GM23338 (cell line): ENCODE data around the gene PTGFR. TPM values are rescaled to one million over a fixed set of nuclear protein-coding genes. Genes with fewer than 3 reads are reported as not detected.

Experiments used
- ATAC-seq: fragments of 200-7000 bp; cut with Tn5 transposase; 3 replicates; pipeline ENCODE4 v1.9.1; 2020
- DNase-seq: peaks from one replicate; pipeline ENCODE4 v3.0.0-alpha.2; 2015; ENCODE audit warnings: low spot score
- H2AFZ ChIP-seq: fragments of 200-600 bp; sonication (generic); 2 replicates; pipeline ENCODE4 v1.8.0; 2016; ENCODE audit warnings: antibody characterized with exemption, mild to moderate bottlenecking, moderate library complexity
- H3F3A ChIP-seq: fragments of 200-600 bp; sonication (generic); replicated peaks from 2 replicates; pipeline ENCODE4 v1.8.0; 2017; ENCODE audit warnings: antibody characterized with exemption, mixed run types, low read depth
- H3K27ac ChIP-seq: fragments of 200-600 bp; sonication (generic); 2 replicates; pipeline ENCODE4 v1.6.1; 2016; ENCODE audit warnings: low read depth
- H3K27me3 ChIP-seq: fragments of 200-600 bp; sonication (generic); 2 replicates; pipeline ENCODE4 v1.8.0; 2016; ENCODE audit warnings: mild to moderate bottlenecking, mixed run types, moderate library complexity; ENCODE audit not compliant: insufficient read depth
- H3K36me3 ChIP-seq: fragments of 200-600 bp; sonication (generic); 2 replicates; pipeline ENCODE4 v1.8.0; 2016; ENCODE audit warnings: mild to moderate bottlenecking; ENCODE audit not compliant: insufficient read depth
- H3K4me1 ChIP-seq: fragments of 200-600 bp; sonication (generic); 2 replicates; pipeline ENCODE4 v1.8.0; 2016; ENCODE audit warnings: mild to moderate bottlenecking, moderate library complexity; ENCODE audit not compliant: insufficient read depth
- H3K4me2 ChIP-seq: fragments of 200-600 bp; sonication (generic); 2 replicates; pipeline ENCODE4 v1.7.1; 2017; ENCODE audit warnings: mixed run types
- H3K4me3 ChIP-seq: fragments of 200-600 bp; sonication (generic); 2 replicates; pipeline ENCODE4 v1.6.1; 2016; ENCODE audit warnings: mixed run types
- H3K79me2 ChIP-seq: fragments of 200-600 bp; sonication (generic); replicated peaks from 2 replicates; pipeline ENCODE4 v1.8.0; 2017; ENCODE audit warnings: mild to moderate bottlenecking; ENCODE audit not compliant: insufficient read depth
- H3K9me2 ChIP-seq: fragments of 200-600 bp; sonication (generic); 2 replicates; pipeline ENCODE4 v1.8.0; 2017; ENCODE audit not compliant: insufficient read depth
- H4K20me1 ChIP-seq: fragments of 200-600 bp; sonication (generic); replicated peaks from 2 replicates; pipeline ENCODE4 v1.8.0; 2017; ENCODE audit warnings: mild to moderate bottlenecking; ENCODE audit not compliant: insufficient read depth
- H3K27ac Mint-ChIP-seq: 2 replicates; pipeline ENCODE4 v1.8.0; 2020; ENCODE audit warnings: inconsistent platforms, mild to moderate bottlenecking, moderate library complexity, mixed read lengths
- H3K27me3 Mint-ChIP-seq: 3 replicates; pipeline ENCODE4 v1.8.0; 2022; ENCODE audit warnings: low read depth, mild to moderate bottlenecking, moderate library complexity, mixed read lengths, inconsistent platforms; ENCODE audit not compliant: insufficient read depth, poor library complexity
- H3K36me3 Mint-ChIP-seq: 3 replicates; pipeline ENCODE4 v1.8.0; 2021; ENCODE audit warnings: low read depth, mild to moderate bottlenecking, inconsistent platforms, moderate library complexity, mixed read lengths
- H3K4me1 Mint-ChIP-seq: 3 replicates; pipeline ENCODE4 v1.8.0; 2020; ENCODE audit warnings: mild to moderate bottlenecking, inconsistent platforms, mixed read lengths
- H3K4me3 Mint-ChIP-seq: 3 replicates; pipeline ENCODE4 v1.8.0; 2021; ENCODE audit warnings: moderate library complexity, mild to moderate bottlenecking, inconsistent platforms, mixed read lengths
- H3K9me3 Mint-ChIP-seq: 3 replicates; pipeline ENCODE4 v1.8.0; 2020; ENCODE audit warnings: moderate library complexity, mild to moderate bottlenecking, inconsistent platforms, mixed read lengths
- CREB1 ChIP-seq: fragments of 250-450 bp; sonication (Bioruptor Pico); IDR thresholded peaks from 2 replicates; pipeline ENCODE4 v1.5.0; 2020; ENCODE audit warnings: low read depth, mild to moderate bottlenecking, moderate library complexity
- EZH2 ChIP-seq: fragments of 200-600 bp; sonication (generic); IDR thresholded peaks from one replicate; pipeline ENCODE4 v1.8.0; 2017; ENCODE audit warnings: antibody characterized with exemption, mild to moderate bottlenecking, low read depth; ENCODE audit not compliant: unreplicated experiment
- EZH2phosphoT487 ChIP-seq: fragments of 200-600 bp; sonication (generic); IDR thresholded peaks from one replicate; pipeline ENCODE4 v1.8.1; 2018; ENCODE audit warnings: antibody characterized with exemption; ENCODE audit not compliant: unreplicated experiment
- NANOG ChIP-seq: IDR thresholded peaks from 2 replicates; pipeline ENCODE4 v1.6.1; 2016; ENCODE audit warnings: antibody characterized with exemption, borderline replicate concordance
- STAT1 ChIP-seq: IDR thresholded peaks from one replicate; pipeline ENCODE4 v1.6.1; 2016; ENCODE audit warnings: antibody characterized with exemption; ENCODE audit not compliant: unreplicated experiment
- ZNF114 ChIP-seq: fragments of 250-450 bp; sonication (Bioruptor Pico); IDR thresholded peaks from 2 replicates; pipeline ENCODE4 v1.5.0; 2020; ENCODE audit warnings: mild to moderate bottlenecking, moderate library complexity
- ZNF331 ChIP-seq: fragments of 250-450 bp; sonication (Bioruptor Pico); IDR thresholded peaks from 2 replicates; pipeline ENCODE4 v1.5.0; 2020; ENCODE audit warnings: low read depth, mild to moderate bottlenecking, moderate library complexity
- polyA plus RNA-seq: library from polyadenylated mRNA; unstranded; fragments of >200 nt; fragmentation: Nextera tagmentation; extraction: Ambion mirVana; gene quantifications from 2 replicates; pipeline ENCODE4 v1.2.1, GENCODE V29; 2016
- total RNA-seq: library from RNA; depleted of rRNA; stranded (reverse); fragments of >200 nt; shearing (Covaris generic); gene quantifications from 2 replicates; pipeline ENCODE4 v1.2.3, GENCODE V29; 2014
- TF ChIP-seq, protein P1 (sequence below): IDR thresholded peaks from one replicate; pipeline ENCODE4 v1.6.1; 2018; ENCODE audit warnings: antibody characterized with exemption; ENCODE audit not compliant: unreplicated experiment
- TF ChIP-seq, protein P2 (sequence below): fragments of 250-450 bp; sonication (Bioruptor Pico); IDR thresholded peaks from 2 replicates; pipeline ENCODE4 v1.5.0; 2020; ENCODE audit warnings: mild to moderate bottlenecking, moderate library complexity

The PTGFR gene
- total and polyA plus RNA-seq, 2 experiments from 2014 or later, result 0.24 TPM; not detected in 1

DNA sequence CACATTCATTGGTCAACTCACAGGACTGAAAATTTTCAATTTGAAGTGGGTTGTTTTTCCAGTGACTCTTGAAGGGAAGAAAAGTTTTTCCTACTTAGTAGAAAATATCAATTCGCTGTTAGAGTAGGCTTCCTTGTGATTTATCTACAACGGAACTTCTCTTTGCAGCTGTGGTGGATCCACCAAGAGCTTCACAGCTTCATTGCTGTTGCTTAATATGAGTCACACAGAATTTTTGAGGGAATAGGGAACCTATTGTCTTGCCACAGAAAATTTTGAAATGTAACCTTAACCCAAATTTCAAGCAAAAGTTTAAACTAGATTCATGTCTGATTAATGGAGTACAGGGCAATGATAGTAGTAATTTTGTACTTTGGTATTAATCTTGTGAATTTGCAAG is 71.1 kb downstream of the PTGFR start (continued):
- TF ChIP-seq, protein P1, sequence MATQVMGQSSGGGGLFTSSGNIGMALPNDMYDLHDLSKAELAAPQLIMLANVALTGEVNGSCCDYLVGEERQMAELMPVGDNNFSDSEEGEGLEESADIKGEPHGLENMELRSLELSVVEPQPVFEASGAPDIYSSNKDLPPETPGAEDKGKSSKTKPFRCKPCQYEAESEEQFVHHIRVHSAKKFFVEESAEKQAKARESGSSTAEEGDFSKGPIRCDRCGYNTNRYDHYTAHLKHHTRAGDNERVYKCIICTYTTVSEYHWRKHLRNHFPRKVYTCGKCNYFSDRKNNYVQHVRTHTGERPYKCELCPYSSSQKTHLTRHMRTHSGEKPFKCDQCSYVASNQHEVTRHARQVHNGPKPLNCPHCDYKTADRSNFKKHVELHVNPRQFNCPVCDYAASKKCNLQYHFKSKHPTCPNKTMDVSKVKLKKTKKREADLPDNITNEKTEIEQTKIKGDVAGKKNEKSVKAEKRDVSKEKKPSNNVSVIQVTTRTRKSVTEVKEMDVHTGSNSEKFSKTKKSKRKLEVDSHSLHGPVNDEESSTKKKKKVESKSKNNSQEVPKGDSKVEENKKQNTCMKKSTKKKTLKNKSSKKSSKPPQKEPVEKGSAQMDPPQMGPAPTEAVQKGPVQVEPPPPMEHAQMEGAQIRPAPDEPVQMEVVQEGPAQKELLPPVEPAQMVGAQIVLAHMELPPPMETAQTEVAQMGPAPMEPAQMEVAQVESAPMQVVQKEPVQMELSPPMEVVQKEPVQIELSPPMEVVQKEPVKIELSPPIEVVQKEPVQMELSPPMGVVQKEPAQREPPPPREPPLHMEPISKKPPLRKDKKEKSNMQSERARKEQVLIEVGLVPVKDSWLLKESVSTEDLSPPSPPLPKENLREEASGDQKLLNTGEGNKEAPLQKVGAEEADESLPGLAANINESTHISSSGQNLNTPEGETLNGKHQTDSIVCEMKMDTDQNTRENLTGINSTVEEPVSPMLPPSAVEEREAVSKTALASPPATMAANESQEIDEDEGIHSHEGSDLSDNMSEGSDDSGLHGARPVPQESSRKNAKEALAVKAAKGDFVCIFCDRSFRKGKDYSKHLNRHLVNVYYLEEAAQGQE, result no peak
- TF ChIP-seq STAT1 (no peak), ZNF331 (CRISPR knock-in tag) (no peak), CREB1 (CRISPR knock-in tag) (no peak), EZH2phosphoT487 (no peak)

DNA sequence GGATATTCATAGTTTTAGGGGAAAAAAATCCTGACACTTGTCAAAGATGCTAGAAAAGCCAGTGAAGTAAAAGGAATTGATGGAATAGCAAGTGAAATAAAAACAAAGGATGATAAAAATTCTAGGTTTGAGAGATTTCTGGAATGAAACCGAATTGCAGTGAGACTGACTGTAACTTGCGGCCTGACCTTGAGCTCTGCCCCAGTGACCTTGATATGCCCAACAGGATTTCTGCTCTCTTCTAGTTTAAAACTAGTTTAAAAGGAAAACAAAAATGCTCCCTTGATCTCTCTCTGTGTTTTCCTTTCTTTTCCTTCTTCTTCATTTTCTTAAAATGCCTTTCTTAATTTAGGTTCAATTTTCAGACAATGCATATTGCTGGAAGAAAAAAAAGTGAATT is 74.6 kb downstream of the PTGFR start:
- ATAC-seq (no peak), DNase-seq (no peak)
- Histone ChIP-seq H4K20me1 (no peaks in the 10 kb centered on the region), H3K27ac (no peak overlapping the region), H3K27me3 (no peaks in the 10 kb centered on the region), H3K9me2 (0 out of 2 replicates have a peak, but pooled peaks cover 6% of the 10 kb centered on the region), H3K79me2 (no peaks in the 10 kb centered on the region), H3F3A (no peaks in the 10 kb centered on the region), H3K4me3 (no peak overlapping the region), H2AFZ (no peak overlapping the region), H3K36me3 (no peaks in the 10 kb centered on the region), H3K4me2 (no peak overlapping the region), H3K4me1 (no peaks in the 10 kb centered on the region)
- Mint-ChIP-seq H3K36me3 (no peaks in the 10 kb centered on the region), H3K4me3 (no peak overlapping the region), H3K9me3 (no peaks in the 10 kb centered on the region; the same call in 2 of the 3 replicates), H3K27ac (no peak overlapping the region), H3K27me3 (no peaks in the 10 kb centered on the region), H3K4me1 (no peaks in the 10 kb centered on the region)
- TF ChIP-seq ZNF114 (CRISPR knock-in tag), result no peak
- TF ChIP-seq, protein P2, sequence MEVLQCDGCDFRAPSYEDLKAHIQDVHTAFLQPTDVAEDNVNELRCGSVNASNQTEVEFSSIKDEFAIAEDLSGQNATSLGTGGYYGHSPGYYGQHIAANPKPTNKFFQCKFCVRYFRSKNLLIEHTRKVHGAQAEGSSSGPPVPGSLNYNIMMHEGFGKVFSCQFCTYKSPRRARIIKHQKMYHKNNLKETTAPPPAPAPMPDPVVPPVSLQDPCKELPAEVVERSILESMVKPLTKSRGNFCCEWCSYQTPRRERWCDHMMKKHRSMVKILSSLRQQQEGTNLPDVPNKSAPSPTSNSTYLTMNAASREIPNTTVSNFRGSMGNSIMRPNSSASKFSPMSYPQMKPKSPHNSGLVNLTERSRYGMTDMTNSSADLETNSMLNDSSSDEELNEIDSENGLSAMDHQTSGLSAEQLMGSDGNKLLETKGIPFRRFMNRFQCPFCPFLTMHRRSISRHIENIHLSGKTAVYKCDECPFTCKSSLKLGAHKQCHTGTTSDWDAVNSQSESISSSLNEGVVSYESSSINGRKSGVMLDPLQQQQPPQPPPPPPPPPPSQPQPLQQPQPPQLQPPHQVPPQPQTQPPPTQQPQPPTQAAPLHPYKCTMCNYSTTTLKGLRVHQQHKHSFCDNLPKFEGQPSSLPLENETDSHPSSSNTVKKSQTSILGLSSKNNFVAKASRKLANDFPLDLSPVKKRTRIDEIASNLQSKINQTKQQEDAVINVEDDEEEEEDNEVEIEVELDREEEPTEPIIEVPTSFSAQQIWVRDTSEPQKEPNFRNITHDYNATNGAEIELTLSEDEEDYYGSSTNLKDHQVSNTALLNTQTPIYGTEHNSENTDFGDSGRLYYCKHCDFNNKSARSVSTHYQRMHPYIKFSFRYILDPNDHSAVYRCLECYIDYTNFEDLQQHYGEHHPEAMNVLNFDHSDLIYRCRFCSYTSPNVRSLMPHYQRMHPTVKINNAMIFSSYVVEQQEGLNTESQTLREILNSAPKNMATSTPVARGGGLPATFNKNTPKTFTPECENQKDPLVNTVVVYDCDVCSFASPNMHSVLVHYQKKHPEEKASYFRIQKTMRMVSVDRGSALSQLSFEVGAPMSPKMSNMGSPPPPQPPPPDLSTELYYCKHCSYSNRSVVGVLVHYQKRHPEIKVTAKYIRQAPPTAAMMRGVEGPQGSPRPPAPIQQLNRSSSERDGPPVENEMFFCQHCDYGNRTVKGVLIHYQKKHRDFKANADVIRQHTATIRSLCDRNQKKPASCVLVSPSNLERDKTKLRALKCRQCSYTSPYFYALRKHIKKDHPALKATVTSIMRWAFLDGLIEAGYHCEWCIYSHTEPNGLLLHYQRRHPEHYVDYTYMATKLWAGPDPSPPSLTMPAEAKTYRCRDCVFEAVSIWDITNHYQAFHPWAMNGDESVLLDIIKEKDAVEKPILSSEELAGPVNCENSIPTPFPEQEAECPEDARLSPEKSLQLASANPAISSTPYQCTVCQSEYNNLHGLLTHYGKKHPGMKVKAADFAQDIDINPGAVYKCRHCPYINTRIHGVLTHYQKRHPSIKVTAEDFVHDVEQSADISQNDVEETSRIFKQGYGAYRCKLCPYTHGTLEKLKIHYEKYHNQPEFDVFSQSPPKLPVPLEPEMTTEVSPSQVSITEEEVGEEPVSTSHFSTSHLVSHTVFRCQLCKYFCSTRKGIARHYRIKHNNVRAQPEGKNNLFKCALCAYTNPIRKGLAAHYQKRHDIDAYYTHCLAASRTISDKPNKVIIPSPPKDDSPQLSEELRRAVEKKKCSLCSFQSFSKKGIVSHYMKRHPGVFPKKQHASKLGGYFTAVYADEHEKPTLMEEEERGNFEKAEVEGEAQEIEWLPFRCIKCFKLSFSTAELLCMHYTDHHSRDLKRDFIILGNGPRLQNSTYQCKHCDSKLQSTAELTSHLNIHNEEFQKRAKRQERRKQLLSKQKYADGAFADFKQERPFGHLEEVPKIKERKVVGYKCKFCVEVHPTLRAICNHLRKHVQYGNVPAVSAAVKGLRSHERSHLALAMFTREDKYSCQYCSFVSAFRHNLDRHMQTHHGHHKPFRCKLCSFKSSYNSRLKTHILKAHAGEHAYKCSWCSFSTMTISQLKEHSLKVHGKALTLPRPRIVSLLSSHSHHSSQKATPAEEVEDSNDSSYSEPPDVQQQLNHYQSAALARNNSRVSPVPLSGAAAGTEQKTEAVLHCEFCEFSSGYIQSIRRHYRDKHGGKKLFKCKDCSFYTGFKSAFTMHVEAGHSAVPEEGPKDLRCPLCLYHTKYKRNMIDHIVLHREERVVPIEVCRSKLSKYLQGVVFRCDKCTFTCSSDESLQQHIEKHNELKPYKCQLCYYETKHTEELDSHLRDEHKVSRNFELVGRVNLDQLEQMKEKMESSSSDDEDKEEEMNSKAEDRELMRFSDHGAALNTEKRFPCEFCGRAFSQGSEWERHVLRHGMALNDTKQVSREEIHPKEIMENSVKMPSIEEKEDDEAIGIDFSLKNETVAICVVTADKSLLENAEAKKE (CRISPR knock-in tag), result no peak
- no peak for TF ChIP-seq NANOG
- no peak for TF ChIP-seq STAT1
- TF ChIP-seq EZH2, result no peak
- no peak for TF ChIP-seq EZH2phosphoT487
- TF ChIP-seq CREB1 (CRISPR knock-in tag), result no peak
